ENCODE measurements around the gene CASP6.

Gene CASP6

GRCh38 chr4:109735566-109736365 lies 32.5 kb upstream of the CASP6 start:
- no peaks in the 10 kb centered on the region for H3K36me3 ChIP-seq (replicated peaks)
- H3K27ac ChIP-seq = no peak overlapping the region
- H3K4me3 ChIP-seq (ENCODE audit: low read depth, low read length) = no peak overlapping the region
- no peak for TF ChIP-seq CTCF (IDR thresholded peaks at IDR 0.05; ENCODE audit: low read depth, low read length, missing control alignments)
- H3K27me3 ChIP-seq (replicated peaks) = no peaks in the 10 kb centered on the region
- in situ Hi-C loops (cut with HindIII; ENCODE audit: low pct_ligation_motif_present, low sequenced_read_pairs) = no loop called here
- DNase-seq = peak; percentile 29

GRCh38 chr4:109733728-109734127 lies 30.5 kb upstream of the CASP6 start:
- Histone ChIP-seq H3K36me3 (replicated peaks) (no peaks in the 10 kb centered on the region), H3K4me3 (ENCODE audit: low read depth, low read length) (no peak overlapping the region), H3K27me3 (replicated peaks) (no peaks in the 10 kb centered on the region), H3K27ac (no peak overlapping the region)
- DNase-seq = no peak
- in situ Hi-C loops (cut with HindIII; ENCODE audit: low pct_ligation_motif_present, low sequenced_read_pairs) = no loop called here
- no peak for TF ChIP-seq CTCF (IDR thresholded peaks at IDR 0.05; ENCODE audit: low read depth, low read length, missing control alignments)

- in situ Hi-C loops (cut with HindIII; ENCODE audit: low pct_ligation_motif_present, low sequenced_read_pairs) = no loop called here
- Histone ChIP-seq H3K27me3 (replicated peaks) (no peaks in the 10 kb centered on the region), H3K4me3 (ENCODE audit: low read depth, low read length) (peak overlapping the region; percentile 83), H3K27ac (peak overlapping the region; percentile 63), H3K36me3 (replicated peaks) (no peaks in the 10 kb centered on the region)
- DNase-seq = no peak
- TF ChIP-seq CTCF (IDR thresholded peaks at IDR 0.05; ENCODE audit: low read depth, low read length, missing control alignments) = peak; percentile 2
Observed at GRCh38 chr4:109730619-109731545, 27.6 kb upstream of the CASP6 start.

- Histone ChIP-seq H3K36me3 (replicated peaks) (no peaks in the 10 kb centered on the region), H3K27me3 (replicated peaks) (no peaks in the 10 kb centered on the region), H3K4me3 (ENCODE audit: low read depth, low read length) (peak within 1 kb of the TSS; percentile 83), H3K27ac (peak within 1 kb of the TSS; percentile 63)
- peak; percentile 44 for DNase-seq
- TF ChIP-seq CTCF (IDR thresholded peaks at IDR 0.05; ENCODE audit: low read depth, low read length, missing control alignments) = no peak
- in situ Hi-C loops (cut with HindIII; ENCODE audit: low pct_ligation_motif_present, low sequenced_read_pairs) = no loop called here
Observed at GRCh38 chr4:109729718-109730618, 26.7 kb upstream of the CASP6 start, which contains the start of gene PLA2G12A. TSS of gene PLA2G12A (minus strand) at chr4:109730070. CDS start at chr4:109729809, 261 bp downstream.

- Histone ChIP-seq H3K27ac (no peak overlapping the region), H3K36me3 (replicated peaks) (no peaks in the 10 kb centered on the region), H3K4me3 (ENCODE audit: low read depth, low read length) (peak overlapping the region; percentile 83), H3K27me3 (replicated peaks) (no peaks in the 10 kb centered on the region)
- no peak for TF ChIP-seq CTCF (IDR thresholded peaks at IDR 0.05; ENCODE audit: low read depth, low read length, missing control alignments)
- in situ Hi-C loops (cut with HindIII; ENCODE audit: low pct_ligation_motif_present, low sequenced_read_pairs) = no loop called here
- no peak for DNase-seq
Observed at GRCh38 chr4:109729117-109729717, 26.0 kb upstream of the CASP6 start.

Data from brain microvascular endothelial cell (primary cell).